ENCODE data around the gene DNASE1L2. TPM values are rescaled to one million over a fixed set of nuclear protein-coding genes. Genes with fewer than 3 reads are reported as not detected.
A peak's percentile ranks its signal among the peaks of the same experiment; 100 is the strongest.

Gene DNASE1L2
- total and polyA plus RNA-seq, 3 donors from 2014 or later = 1.1 to 3.5 (median 2.5) TPM

- 65 to 71% methylated on average over 14 to 16 of the region's 16 CpGs for whole genome bisulfite sequencing, 2 donors
- H3K27ac ChIP-seq = no peak overlapping the region
- intact Hi-C loops (cut with DNase I; ENCODE audit: low total_unique reads) = no loop called here
- peaks cover 10% of the 10 kb centered on the region for H3K4me1 ChIP-seq
- no peaks in the 10 kb centered on the region for H3K9me3 ChIP-seq
- H3K4me3 ChIP-seq = no peak overlapping the region
- H3K27me3 ChIP-seq = no peaks in the 10 kb centered on the region
- peak; percentile 58 for DNase-seq
- no peak for TF ChIP-seq POLR2A (IDR thresholded peaks at IDR 0.05)
- TF ChIP-seq CTCF (IDR thresholded peaks at IDR 0.05) = no peak
- H3K36me3 ChIP-seq (ENCODE audit: low read depth, missing control alignments) = no peaks in the 10 kb centered on the region
Measured at GRCh38 chr16:2273484-2273883, 37.2 kb downstream of the DNASE1L2 start.

GRCh38 chr16:2273931-2274330, 37.7 kb downstream of the DNASE1L2 start:
- H3K4me3 ChIP-seq = no peak overlapping the region
- H3K27me3 ChIP-seq = no peaks in the 10 kb centered on the region
- H3K27ac ChIP-seq = no peak overlapping the region
- 79 to 90% methylated on average over 6 to 10 of the region's 10 CpGs for WGBS, 2 donors
- H3K36me3 ChIP-seq (ENCODE audit: low read depth, missing control alignments) = no peaks in the 10 kb centered on the region
- intact Hi-C loops (cut with DNase I; ENCODE audit: low total_unique reads) = no loop called here
- TF ChIP-seq CTCF (IDR thresholded peaks at IDR 0.05) (no peak), POLR2A (IDR thresholded peaks at IDR 0.05) (no peak)
- H3K4me1 ChIP-seq = peaks cover 10% of the 10 kb centered on the region
- no peak for DNase-seq
- no peaks in the 10 kb centered on the region for H3K9me3 ChIP-seq

GRCh38 chr16:2275476-2276367, 39.5 kb downstream of the DNASE1L2 start:
- Histone ChIP-seq H3K27me3 (no peaks in the 10 kb centered on the region), H3K4me3 (no peak overlapping the region), H3K9me3 (no peaks in the 10 kb centered on the region), H3K36me3 (ENCODE audit: low read depth, missing control alignments) (no peaks in the 10 kb centered on the region), H3K27ac (no peak overlapping the region), H3K4me1 (no peaks in the 10 kb centered on the region)
- no peak for DNase-seq
- TF ChIP-seq POLR2A (IDR thresholded peaks at IDR 0.05) (no peak), CTCF (IDR thresholded peaks at IDR 0.05) (no peak)
- intact Hi-C loops (cut with DNase I; ENCODE audit: low total_unique reads) = no loop called here
- 85% methylated on average over 18 to 30 of the region's 30 CpGs for WGBS, 2 donors

GRCh38 chr16:2276368-2277195, 40.3 kb downstream of the DNASE1L2 start:
- no peak overlapping the region for H3K4me3 ChIP-seq
- no peaks in the 10 kb centered on the region for H3K27me3 ChIP-seq
- H3K27ac ChIP-seq = no peak overlapping the region
- intact Hi-C loops (cut with DNase I; ENCODE audit: low total_unique reads) = no loop called here
- no peaks in the 10 kb centered on the region for H3K4me1 ChIP-seq
- H3K9me3 ChIP-seq = no peaks in the 10 kb centered on the region
- TF ChIP-seq CTCF (IDR thresholded peaks at IDR 0.05) (no peak), POLR2A (IDR thresholded peaks at IDR 0.05) (no peak)
- no peaks in the 10 kb centered on the region for H3K36me3 ChIP-seq (ENCODE audit: low read depth, missing control alignments)
- no peak for DNase-seq
- WGBS, 2 donors = 79 to 82% methylated on average over 21 to 26 of the region's 26 CpGs

Data from testis (tissue), 3 donors.